SU-DHL-6 (cell line): ENCODE results near the gene SIRPA.

Source experiments
- EZH2phosphoT487 ChIP-seq: fragments of 200-600 bp; sonication (generic), shearing (Covaris generic); conservative IDR thresholded peaks from 2 replicates; pipeline ENCODE4 v1.6.1; 2018; ENCODE audit warnings: mild to moderate bottlenecking, antibody characterized with exemption, low read length, moderate library complexity, mixed read lengths
- TF ChIP-seq, protein P1 (sequence below): fragments of 200-600 bp; sonication (generic); IDR thresholded peaks from one replicate; pipeline ENCODE4 v1.5.1; 2017; ENCODE audit warnings: antibody characterized with exemption, mild to moderate bottlenecking, low read length, moderate library complexity; ENCODE audit not compliant: insufficient read depth, poor library complexity, severe bottlenecking

DNA sequence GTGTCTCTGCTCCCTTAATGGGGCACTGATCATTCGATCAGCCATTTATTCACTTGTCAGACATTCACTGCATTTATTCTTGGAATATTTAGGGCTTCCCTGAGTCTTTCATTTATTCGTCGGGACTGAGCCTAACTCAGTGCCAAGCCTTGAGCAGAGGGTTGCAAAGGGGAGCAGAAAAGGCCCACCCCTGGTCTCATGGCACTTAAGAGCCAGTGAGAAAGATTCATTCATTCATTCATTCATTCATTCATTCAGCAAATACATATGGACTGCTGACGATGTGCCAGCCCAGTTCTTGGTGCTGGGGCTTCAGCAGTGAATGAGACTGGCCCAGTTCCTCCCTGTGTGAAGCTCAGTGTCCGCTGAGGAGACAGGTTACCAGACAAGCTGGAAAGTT is 36.6 kb downstream of the SIRPA start:
- TF ChIP-seq, protein P1, sequence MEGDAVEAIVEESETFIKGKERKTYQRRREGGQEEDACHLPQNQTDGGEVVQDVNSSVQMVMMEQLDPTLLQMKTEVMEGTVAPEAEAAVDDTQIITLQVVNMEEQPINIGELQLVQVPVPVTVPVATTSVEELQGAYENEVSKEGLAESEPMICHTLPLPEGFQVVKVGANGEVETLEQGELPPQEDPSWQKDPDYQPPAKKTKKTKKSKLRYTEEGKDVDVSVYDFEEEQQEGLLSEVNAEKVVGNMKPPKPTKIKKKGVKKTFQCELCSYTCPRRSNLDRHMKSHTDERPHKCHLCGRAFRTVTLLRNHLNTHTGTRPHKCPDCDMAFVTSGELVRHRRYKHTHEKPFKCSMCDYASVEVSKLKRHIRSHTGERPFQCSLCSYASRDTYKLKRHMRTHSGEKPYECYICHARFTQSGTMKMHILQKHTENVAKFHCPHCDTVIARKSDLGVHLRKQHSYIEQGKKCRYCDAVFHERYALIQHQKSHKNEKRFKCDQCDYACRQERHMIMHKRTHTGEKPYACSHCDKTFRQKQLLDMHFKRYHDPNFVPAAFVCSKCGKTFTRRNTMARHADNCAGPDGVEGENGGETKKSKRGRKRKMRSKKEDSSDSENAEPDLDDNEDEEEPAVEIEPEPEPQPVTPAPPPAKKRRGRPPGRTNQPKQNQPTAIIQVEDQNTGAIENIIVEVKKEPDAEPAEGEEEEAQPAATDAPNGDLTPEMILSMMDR, result no peak
- TF ChIP-seq EZH2phosphoT487, result no peak
